Colonic mucosa (tissue), 4 donors: ENCODE data around the gene HAT1. TPM values are rescaled to one million over a fixed set of nuclear protein-coding genes. Genes with fewer than 3 reads are reported as not detected.
A peak's percentile ranks its signal among the peaks of the same experiment; 100 is the strongest.

Experiments used
- DNase-seq: peaks from one replicate; pipeline ENCODE4 v3.0.0-alpha.2; 2020
- H3K27ac ChIP-seq: fragments of 200-600 bp; one replicate; pipeline ENCODE4 v1.8.0; 2021
- H3K27me3 ChIP-seq: fragments of 200-600 bp; one replicate; pipeline ENCODE4 v1.8.0; 2021
- H3K36me3 ChIP-seq: fragments of 200-600 bp; one replicate; pipeline ENCODE4 v1.8.0; 2021
- H3K4me1 ChIP-seq: fragments of 200-600 bp; one replicate; pipeline ENCODE4 v1.8.0; 2021; ENCODE audit warnings: mild to moderate bottlenecking
- H3K4me3 ChIP-seq: fragments of 200-600 bp; one replicate; pipeline ENCODE4 v1.8.0; 2021
- H3K9ac ChIP-seq, 2 donors: one replicate each; pipeline ENCODE4 v1.7.0; 2013; ENCODE audit warnings: control low read depth in 2 of 2, low read depth in 2 of 2, low read length in 2 of 2
- H3K9me3 ChIP-seq: fragments of 200-600 bp; one replicate; pipeline ENCODE4 v1.8.0; 2021
- CTCF ChIP-seq: fragments of 200-600 bp; IDR thresholded peaks from one replicate; pipeline ENCODE4 v1.8.0; 2022; ENCODE audit warnings: antibody characterized with exemption, mild to moderate bottlenecking
- intact Hi-C: fragments of 100-400 bp; cut with DNase I; formaldehyde crosslinking; loops from one replicate; pipeline ENCODE4 v1.14.1; 2022
- total RNA-seq, 2 donors: library from RNA; stranded (reverse); fragmentation: NEBNext Ultra II Directional in 1 of 2; extraction: Animal tissue kit (Norgen Biotek cat#: 25700) in 1 of 2; gene quantifications; one replicate each; pipeline ENCODE4 v1.2.1, GENCODE V29; 2021
- donor health status: healthy.
- donor health status: DM: no; HTN: no; CAD: no.
- donor health status: DM: no; HTN: no; CAD: no.

Gene HAT1
- 10 to 100 TPM; 31.8 to 50.7 TPM for total RNA-seq

- intact Hi-C loops = no loop called here
- TF ChIP-seq CTCF = no peak
- Histone ChIP-seq H3K4me1 (peaks cover 7% of the 10 kb centered on the region), H3K27ac (peak within 1 kb of the TSS; percentile 90), H3K9ac (peak within 1 kb of the TSS; percentile 76 to 98), H3K9me3 (no peaks in the 10 kb centered on the region), H3K36me3 (no peaks in the 10 kb centered on the region), H3K4me3 (peak within 1 kb of the TSS; percentile 86), H3K27me3 (no peaks in the 10 kb centered on the region)
- peak; percentile 99 for DNase-seq
These were observed at the start of gene HAT1 for GRCh38 chr2:171922230-171923022. Gene HAT1 (plus strand): TSS chr2:171922461. CDS start chr2:171922501, 40 bp downstream.

- Histone ChIP-seq H3K4me1 (no peaks in the 10 kb centered on the region), H3K4me3 (no peak overlapping the region), H3K27me3 (no peaks in the 10 kb centered on the region), H3K9me3 (no peaks in the 10 kb centered on the region), H3K9ac (no peak overlapping the region), H3K27ac (no peak overlapping the region), H3K36me3 (no peaks in the 10 kb centered on the region)
- intact Hi-C loops = no loop called here
- TF ChIP-seq CTCF = no peak
- no peak for DNase-seq
These were observed 47.7 kb upstream of the HAT1 start for GRCh38 chr2:171874517-171874916.

GRCh38 chr2:171874963-171875362 lies 47.3 kb upstream of the HAT1 start:
- Histone ChIP-seq H3K4me3 (no peak overlapping the region), H3K4me1 (no peaks in the 10 kb centered on the region), H3K9ac (no peak overlapping the region), H3K36me3 (no peaks in the 10 kb centered on the region), H3K9me3 (no peaks in the 10 kb centered on the region), H3K27ac (no peak overlapping the region), H3K27me3 (no peaks in the 10 kb centered on the region)
- intact Hi-C loops = no loop called here
- no peak for DNase-seq
- TF ChIP-seq CTCF = no peak

GRCh38 chr2:171878481-171878993 lies 43.7 kb upstream of the HAT1 start:
- DNase-seq = no peak
- Histone ChIP-seq H3K27me3 (no peaks in the 10 kb centered on the region), H3K9ac (no peak overlapping the region), H3K4me1 (no peaks in the 10 kb centered on the region), H3K27ac (no peak overlapping the region), H3K9me3 (no peaks in the 10 kb centered on the region), H3K36me3 (no peaks in the 10 kb centered on the region), H3K4me3 (no peak overlapping the region)
- no peak for TF ChIP-seq CTCF
- intact Hi-C loops = no loop called here

GRCh38 chr2:171879865-171880264 lies 42.4 kb upstream of the HAT1 start:
- Histone ChIP-seq H3K9ac (no peak overlapping the region), H3K27ac (no peak overlapping the region), H3K9me3 (no peaks in the 10 kb centered on the region), H3K36me3 (no peaks in the 10 kb centered on the region), H3K4me1 (no peaks in the 10 kb centered on the region), H3K27me3 (no peaks in the 10 kb centered on the region), H3K4me3 (no peak overlapping the region)
- TF ChIP-seq CTCF = no peak
- DNase-seq = no peak
- intact Hi-C loops = no loop called here
